GM21737 (cell line): Measurements from ENCODE around the gene MORF4L1.

Experiments
- ATAC-seq: cut with Tn5 transposase; IDR thresholded peaks from one replicate; pipeline ENCODE4 v1.9.1; 2021; ENCODE audit warnings: mild to moderate bottlenecking, moderate library complexity; ENCODE audit not compliant: unreplicated experiment

The MORF4L1 gene

GRCh38 chr15:78943692-78944091 is 71.0 kb downstream of the MORF4L1 start:
- ATAC-seq, result no peak

DNA sequence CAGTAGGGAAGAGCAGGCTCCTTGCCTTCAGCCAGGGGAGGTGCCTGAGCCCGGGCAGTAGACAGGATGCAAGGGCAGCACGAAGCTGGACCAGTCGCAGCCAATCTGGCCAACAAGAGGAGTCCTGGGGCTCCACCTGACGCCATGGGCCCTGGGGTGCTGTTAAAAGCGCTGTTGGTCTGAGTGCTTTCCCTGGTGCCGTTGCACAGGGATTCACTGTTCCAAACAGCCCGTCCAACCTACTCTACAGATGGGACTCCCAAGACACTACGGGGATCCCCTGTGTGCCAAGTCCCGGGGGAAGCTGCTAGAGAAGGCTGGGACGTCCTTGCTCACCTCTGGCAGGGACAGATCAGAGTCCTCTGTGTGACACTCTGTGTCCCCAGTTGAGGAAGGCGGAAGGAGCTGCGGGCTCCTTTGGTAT is 71.5 kb downstream of the MORF4L1 start:
- ATAC-seq, result peak; percentile 18

DNA sequence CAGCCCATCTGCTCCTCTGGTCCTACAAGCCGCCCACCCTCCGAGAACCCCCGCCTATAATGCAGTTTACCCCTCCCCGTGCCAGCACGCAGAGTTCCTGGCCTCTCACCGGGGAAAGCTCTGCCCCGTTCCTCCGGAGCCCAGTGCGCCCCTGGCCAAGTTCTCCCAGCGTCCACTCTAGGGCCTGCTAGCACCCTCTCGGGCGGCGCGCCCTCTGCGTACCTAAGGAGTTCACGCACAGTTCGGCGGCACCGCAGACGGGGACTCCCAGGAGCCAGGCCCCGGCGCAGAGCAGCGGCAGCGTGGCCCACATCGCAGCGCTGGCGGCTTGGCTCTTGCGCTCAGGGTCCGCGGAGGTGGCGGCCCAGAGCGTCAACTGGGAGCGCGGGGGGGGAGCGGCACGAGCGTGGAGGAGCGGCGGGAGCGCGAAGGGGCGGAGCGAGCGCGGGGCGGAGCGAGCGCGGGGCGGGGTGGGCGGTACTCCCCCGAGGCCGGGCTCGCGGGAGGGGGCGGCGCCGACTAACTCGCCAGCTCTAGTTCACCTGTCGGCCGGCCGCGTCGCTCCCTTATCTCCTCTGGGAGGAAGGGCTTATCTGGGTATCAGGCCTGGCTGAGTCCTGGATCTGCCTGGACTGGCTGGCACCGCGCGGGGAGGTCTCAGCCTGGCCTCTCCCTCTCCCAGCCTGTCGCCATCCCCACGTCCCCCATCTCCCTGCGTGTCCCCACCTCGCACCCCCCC is 72.1 kb downstream of the MORF4L1 start, which contains the start of gene CTSH:
Gene CTSH, minus strand, starts transcription at position 378 of the 739 bp plus-strand sequence. Its CDS starts 65 bp downstream, at position 313.
- ATAC-seq, result peak; percentile 64

DNA sequence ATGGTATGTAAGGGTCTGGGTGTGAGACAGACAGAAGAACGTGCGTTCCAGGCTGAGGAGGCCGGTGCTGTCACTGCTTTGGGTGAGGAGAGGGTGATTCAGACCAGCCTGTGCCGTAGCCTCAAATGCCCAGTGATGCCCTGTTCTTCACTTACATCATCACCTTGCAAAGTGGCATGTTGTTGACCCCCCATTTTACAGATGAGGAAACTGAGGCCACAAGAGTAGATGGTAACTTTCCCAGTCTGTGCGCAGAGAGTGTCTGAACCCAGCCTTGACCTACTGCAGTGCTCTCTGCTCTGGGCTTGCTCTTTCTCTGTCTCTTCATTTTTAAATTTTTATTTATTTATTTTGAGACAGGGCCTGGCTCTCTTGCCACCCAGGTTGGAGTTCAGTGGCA is 73.8 kb downstream of the MORF4L1 start:
- ATAC-seq, result no peak

- ATAC-seq, result no peak
These were observed 74.8 kb downstream of the MORF4L1 start for GRCh38 chr15:78947506-78947905.
